Embryonic facial prominence (tissue), 1 donor: ENCODE results near the gene GARIN5A.
"Not testable (repeated sequence)": the region's sequence is repeated elsewhere in the genome, so short reads cannot be mapped to it uniquely, and the experiment has no call there.

Experiments used
- DNase-seq: peaks from one replicate; pipeline ENCODE4 v3.0.0-alpha.2; 2016; ENCODE audit errors: extremely low spot score

Gene GARIN5A

GRCh38 chr19:50465000-50465399 lies 11.6 kb downstream of the GARIN5A start:
- no peak for DNase-seq

GRCh38 chr19:50464348-50464747 lies 12.3 kb downstream of the GARIN5A start:
- DNase-seq, result no peak

GRCh38 chr19:50462970-50463369 lies 13.7 kb downstream of the GARIN5A start:
- DNase-seq, result no peak

DNA sequence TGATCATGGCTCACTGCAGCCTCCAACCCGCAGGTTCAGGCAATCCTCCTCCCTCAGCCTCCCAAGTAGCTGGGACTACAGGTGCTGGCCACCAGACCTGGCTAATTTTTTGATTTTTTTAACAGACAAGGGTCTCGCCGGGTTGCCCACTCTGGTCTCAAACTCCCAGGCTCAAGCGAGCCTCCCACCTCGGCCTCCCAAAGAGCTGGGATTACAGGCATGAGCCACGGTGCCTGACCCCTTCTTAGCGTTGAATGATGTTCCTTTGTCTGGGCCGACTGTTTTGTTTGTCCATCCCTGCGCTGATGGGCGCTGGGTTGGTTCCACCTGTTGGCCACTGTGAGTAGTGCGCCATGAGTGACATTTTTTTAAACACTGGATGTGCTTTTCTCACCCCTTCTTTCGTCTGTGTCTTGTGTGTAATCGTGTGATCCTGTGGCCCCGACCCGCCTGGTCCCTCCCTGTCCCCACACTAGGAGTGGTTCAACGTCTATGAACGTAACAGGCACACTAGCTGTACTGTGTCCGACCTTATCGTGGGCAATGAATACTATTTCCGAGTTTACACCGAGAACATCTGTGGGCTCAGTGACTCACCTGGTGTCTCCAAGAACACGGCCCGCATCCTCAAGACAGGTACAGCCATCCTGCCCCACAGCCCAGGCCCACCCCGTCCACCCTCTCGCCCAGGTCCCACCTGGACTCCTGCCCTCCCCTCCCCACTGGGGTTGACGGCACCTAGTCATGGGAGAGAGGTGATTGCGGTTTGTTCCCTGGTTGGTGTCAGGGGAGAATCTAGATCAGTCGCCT lies 15.4 kb downstream of the GARIN5A start:
- DNase-seq, result no peak

DNA sequence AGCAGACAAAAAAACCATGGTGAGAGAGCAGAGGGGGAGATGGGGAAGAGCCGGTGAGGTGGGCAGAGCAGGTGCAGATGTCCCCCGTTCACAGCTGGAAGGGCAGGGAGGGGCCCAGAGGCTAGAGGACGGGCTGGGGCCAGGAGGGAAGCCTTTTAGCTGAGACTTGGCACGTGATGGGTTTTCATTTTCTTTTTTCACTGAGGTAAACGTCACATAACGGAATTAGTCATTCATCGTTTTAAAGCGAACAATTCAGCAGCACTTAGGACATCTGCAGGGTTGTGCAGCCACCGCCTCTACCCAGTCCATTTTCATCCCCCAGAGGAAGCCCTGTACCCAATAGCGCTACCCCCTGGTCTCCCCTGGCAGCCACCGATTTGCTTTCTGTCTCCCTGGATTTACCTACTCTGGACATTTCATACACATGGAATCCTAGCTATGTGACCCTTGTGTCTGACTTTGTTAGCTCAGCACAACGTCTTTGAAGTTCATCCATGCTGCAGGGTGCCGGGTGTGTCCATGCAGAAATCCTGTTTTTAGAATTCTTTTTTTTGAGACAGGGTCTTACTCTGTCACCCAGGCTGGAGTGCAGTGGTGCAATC lies 16.4 kb downstream of the GARIN5A start:
- DNase-seq, result no peak

DNA sequence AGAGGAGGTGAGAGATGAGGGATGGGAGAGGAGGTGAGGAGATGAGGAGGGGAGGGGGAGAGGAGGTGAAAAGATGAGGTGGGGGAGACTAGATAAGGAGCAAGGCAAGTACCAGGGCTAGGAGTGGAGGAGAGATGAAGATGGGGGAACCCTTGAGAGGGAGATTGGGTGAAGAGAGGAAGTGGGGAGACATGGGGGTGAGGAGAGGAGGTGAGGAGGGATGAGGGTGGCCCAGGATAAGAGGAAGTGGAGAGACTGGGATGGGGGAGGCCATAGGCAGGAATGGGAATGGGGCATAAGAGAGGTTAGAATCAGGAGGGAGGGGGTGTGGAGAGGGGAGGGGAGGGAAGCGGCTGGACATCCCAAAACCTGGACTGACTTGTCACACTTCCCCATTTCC lies 17.0 kb downstream of the GARIN5A start:
- no peak for DNase-seq

DNA sequence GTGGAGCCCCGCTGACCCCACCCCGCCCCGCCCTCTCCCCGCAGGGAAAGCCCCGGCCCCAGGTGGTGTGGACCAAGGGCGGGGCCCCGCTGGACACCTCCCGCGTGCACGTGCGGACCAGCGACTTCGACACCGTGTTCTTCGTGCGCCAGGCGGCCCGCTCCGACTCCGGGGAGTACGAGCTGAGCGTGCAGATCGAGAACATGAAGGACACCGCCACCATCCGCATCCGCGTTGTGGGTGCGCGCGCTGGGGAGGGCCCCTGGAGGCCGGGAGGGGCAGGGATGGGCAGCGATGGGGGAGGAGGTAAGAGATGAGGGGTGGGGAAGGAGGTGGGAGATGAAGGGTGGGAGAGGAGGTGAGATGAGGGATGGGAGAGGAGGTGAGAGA lies 17.6 kb downstream of the GARIN5A start:
- DNase-seq, result no peak

GRCh38 chr19:50458396-50459066 lies 18.1 kb downstream of the GARIN5A start:
- DNase-seq, result no peak

GRCh38 chr19:50457300-50457699 lies 19.3 kb downstream of the GARIN5A start:
- DNase-seq, result no peak

- no peak for DNase-seq
Measured at GRCh38 chr19:50455992-50456391, 20.7 kb downstream of the GARIN5A start.

- no peak for DNase-seq
Measured at GRCh38 chr19:50453243-50453642, 23.4 kb downstream of the GARIN5A start.

DNA sequence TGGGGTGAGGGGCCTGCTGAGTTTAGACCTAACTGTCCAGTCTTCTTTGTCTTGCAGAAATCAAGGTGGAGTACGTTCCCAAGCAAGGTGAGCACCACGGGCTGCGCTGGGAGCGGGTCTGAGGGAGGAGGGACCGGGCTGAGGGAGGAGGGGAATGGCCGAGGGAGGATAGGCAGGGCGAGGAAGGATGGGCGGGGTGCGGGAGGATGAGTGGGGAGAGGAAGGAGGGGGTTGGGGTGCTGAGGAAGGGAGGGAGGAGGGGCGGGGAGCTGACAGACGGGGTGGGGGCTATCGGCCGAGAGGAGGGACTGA lies 25.5 kb downstream of the GARIN5A start:
- no peak for DNase-seq

- no peak for DNase-seq
Measured at GRCh38 chr19:50450369-50451222, 26.1 kb downstream of the GARIN5A start.

DNA sequence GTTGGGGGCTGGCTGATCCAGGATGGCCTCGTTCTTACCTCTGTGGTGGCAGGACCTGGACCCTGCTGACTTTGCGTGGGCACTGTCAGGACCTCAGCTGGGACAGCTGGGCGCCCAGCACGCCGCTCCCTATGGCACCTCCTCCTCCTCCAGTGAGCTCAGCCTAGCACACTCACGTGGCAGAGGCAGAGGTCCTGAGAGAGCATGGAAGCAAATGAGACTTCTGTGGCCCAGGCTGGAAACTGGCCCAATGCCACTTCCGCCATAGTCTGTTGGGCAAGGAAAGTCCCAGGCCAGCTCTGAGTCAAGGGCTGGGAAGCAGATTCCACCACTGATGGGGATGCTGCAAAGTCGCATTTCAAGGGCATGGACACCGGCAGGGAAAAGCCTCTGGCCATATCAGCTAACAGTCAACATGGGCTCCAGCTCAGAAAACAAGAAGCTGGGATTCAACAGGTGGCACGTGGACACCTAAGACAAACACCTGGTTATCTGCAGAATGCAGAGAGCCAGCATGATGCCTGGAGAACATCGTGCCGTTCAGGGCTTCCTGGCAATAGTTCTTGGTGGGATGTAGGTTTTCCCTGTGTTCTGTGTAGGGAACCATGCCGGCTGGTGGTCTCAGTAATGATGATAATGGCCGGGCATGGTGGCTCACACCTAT lies 27.3 kb downstream of the GARIN5A start:
- no peak for DNase-seq

- DNase-seq, result no peak
Measured at GRCh38 chr19:50447750-50448149, 28.9 kb downstream of the GARIN5A start.

- no peak for DNase-seq
Measured at GRCh38 chr19:50447053-50447452, 29.6 kb downstream of the GARIN5A start.

DNA sequence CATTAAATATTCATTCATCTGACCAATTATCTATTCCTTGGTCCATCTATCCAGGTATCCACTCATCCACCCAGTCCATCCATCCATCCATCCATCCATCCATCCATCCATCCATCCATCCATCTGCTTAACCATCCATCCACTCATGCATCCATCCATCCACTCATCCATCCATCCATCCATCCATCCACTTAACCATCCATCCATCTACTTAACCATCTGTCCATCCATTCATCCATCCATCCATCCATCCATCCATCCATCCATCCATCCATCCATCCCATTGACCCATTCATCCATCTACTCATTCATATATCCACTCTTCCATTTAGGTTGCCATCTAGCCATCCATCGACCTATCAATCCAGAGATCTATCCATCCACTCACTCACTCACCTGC lies 32.6 kb downstream of the GARIN5A start:
- DNase-seq, result no peak

- DNase-seq, result not testable (repeated sequence)
Measured at GRCh38 chr19:50439130-50439529, 37.5 kb downstream of the GARIN5A start.

DNA sequence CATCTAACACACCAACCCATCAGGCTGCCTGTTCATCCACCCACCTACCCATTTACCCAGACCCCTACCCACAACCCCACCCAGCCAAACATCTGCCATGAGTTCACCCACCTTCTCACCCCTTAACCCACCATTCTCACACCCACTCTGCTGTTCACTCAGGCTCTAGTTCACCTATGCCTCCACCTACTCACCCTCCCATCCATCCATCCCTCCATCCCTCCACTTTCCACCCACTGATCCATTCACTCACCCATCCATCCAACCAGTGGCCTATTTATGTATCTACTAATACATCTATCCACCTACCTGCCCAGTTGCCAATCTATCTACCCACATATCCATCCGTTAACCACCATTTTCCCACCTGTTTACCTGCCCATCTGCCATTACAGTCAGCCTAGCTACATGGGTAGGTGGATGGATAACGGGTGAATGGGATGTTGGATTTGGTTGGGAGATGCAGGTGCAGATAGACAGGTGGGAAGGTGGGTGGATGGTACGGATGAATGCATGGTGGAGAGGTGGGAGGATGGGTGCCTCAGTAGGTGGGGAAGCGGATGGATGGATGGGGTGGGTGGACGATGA lies 38.7 kb downstream of the GARIN5A start:
- DNase-seq, result no peak

GRCh38 chr19:50435627-50436026 lies 41.0 kb downstream of the GARIN5A start:
- no peak for DNase-seq

DNA sequence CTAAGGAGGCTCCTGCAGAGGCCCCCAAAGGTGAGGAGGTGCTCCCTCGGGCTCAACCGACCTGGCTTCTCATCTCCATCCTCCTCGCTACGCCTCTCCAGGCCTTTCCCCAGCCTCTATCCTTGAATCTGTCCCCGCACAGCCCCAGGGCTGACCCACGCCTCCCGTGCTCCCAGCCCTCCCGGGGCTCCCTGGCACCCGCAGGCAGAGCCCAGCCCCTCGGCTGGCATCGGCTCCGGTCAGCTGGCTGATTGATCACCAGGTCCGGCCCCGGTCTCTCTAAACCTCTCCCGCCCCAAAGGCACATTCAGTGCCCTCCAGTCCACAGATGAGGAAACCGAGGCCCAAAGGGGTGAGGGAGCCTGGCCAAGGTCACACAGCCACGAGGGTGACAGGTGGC lies 41.4 kb downstream of the GARIN5A start:
- DNase-seq, result no peak
